C4-2B (cell line): ENCODE data around the gene KCNK1.

Source experiments
- ZFX ChIP-seq: fragments of 450-650 bp; IDR thresholded peaks from 2 replicates; pipeline ENCODE4 v1.6.1; 2017
- TF ChIP-seq, protein P1 (sequence below): fragments of 450-650 bp; conservative IDR thresholded peaks from 2 replicates; pipeline ENCODE4 v1.5.1; 2017; ENCODE audit warnings: mild to moderate bottlenecking

DNA sequence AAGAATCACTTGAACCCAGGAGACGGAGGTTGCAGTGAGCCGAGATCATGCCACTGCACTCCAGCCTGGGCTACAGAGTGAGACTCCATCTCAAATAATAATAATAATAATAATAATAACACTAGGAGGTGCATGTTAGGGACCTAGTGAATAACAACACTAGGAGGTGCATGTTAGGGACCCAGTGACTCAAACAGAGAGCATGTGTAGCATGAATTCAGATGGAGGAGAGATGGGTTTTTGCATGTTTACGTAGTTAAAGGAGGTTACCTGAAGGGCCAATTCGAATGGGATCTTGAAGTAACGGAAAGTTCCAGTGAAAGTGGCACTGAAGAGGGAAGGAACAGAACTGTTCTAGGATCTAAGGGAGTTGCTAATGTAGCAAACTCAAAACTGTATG is 7.1 kb upstream of the KCNK1 start:
- TF ChIP-seq, protein P1, sequence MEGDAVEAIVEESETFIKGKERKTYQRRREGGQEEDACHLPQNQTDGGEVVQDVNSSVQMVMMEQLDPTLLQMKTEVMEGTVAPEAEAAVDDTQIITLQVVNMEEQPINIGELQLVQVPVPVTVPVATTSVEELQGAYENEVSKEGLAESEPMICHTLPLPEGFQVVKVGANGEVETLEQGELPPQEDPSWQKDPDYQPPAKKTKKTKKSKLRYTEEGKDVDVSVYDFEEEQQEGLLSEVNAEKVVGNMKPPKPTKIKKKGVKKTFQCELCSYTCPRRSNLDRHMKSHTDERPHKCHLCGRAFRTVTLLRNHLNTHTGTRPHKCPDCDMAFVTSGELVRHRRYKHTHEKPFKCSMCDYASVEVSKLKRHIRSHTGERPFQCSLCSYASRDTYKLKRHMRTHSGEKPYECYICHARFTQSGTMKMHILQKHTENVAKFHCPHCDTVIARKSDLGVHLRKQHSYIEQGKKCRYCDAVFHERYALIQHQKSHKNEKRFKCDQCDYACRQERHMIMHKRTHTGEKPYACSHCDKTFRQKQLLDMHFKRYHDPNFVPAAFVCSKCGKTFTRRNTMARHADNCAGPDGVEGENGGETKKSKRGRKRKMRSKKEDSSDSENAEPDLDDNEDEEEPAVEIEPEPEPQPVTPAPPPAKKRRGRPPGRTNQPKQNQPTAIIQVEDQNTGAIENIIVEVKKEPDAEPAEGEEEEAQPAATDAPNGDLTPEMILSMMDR = no peak
- no peak for TF ChIP-seq ZFX
